Glutamatergic neuron (in vitro differentiated cells): Measurements from ENCODE around the gene TMEM132A. TPM values are rescaled to one million over a fixed set of nuclear protein-coding genes. Genes with fewer than 3 reads are reported as not detected.

Experiments
- DNase-seq: peaks from one replicate; pipeline ENCODE4 v3.0.0; 2022
- H3K27ac Mint-ChIP-seq: one replicate; pipeline ENCODE4 v1.8.0; 2020; ENCODE audit warnings: mild to moderate bottlenecking, mixed read lengths, inconsistent platforms; ENCODE audit not compliant: unreplicated experiment
- H3K27me3 Mint-ChIP-seq: one replicate; pipeline ENCODE4 v1.8.0; 2020; ENCODE audit warnings: mild to moderate bottlenecking, moderate library complexity, mixed read lengths, inconsistent platforms; ENCODE audit not compliant: unreplicated experiment
- H3K36me3 Mint-ChIP-seq: one replicate; pipeline ENCODE4 v1.8.0; 2020; ENCODE audit warnings: mild to moderate bottlenecking, mixed read lengths, inconsistent platforms; ENCODE audit not compliant: unreplicated experiment
- H3K4me1 Mint-ChIP-seq: one replicate; pipeline ENCODE4 v1.8.0; 2020; ENCODE audit warnings: mild to moderate bottlenecking, low read depth, mixed read lengths, inconsistent platforms; ENCODE audit not compliant: unreplicated experiment
- H3K4me3 Mint-ChIP-seq: one replicate; pipeline ENCODE4 v1.8.0; 2020; ENCODE audit warnings: mild to moderate bottlenecking, mixed read lengths, inconsistent platforms; ENCODE audit not compliant: unreplicated experiment
- H3K9me3 Mint-ChIP-seq: one replicate; pipeline ENCODE4 v1.8.0; 2020; ENCODE audit warnings: mild to moderate bottlenecking, moderate library complexity, mixed read lengths, inconsistent platforms; ENCODE audit not compliant: unreplicated experiment
- CTCF ChIP-seq: fragments of 200-600 bp; sonication (generic); IDR thresholded peaks from one replicate; pipeline ENCODE4 v1.5.0; 2021; ENCODE audit not compliant: partially characterized antibody, unreplicated experiment
- total RNA-seq: library from RNA; stranded (reverse); fragmentation: NEBNext Ultra II Directional; extraction: Animal tissue kit (Norgen Biotek cat#: 25700); gene quantifications from one replicate; pipeline ENCODE4 v1.2.1, GENCODE V29; 2021; ENCODE audit not compliant: unreplicated experiment

Gene TMEM132A
- total RNA-seq, 1 donor from 2014 or later = 664 TPM

GRCh38 chr11:60974726-60975125, 50.5 kb downstream of the TMEM132A start:
- no peak overlapping the region for H3K27ac Mint-ChIP-seq
- no peak for DNase-seq
- no peak overlapping the region for H3K4me3 Mint-ChIP-seq
- H3K4me1 Mint-ChIP-seq = peaks cover 2% of the 10 kb centered on the region
- peaks cover under 1% of the 10 kb centered on the region for H3K36me3 Mint-ChIP-seq
- no peak for TF ChIP-seq CTCF
- H3K9me3 Mint-ChIP-seq = no peaks in the 10 kb centered on the region
- H3K27me3 Mint-ChIP-seq = peaks cover 6% of the 10 kb centered on the region

GRCh38 chr11:60977224-60977623, 53.0 kb downstream of the TMEM132A start:
- no peak for DNase-seq
- Mint-ChIP-seq H3K27me3 (peaks cover 3% of the 10 kb centered on the region), H3K27ac (no peak overlapping the region), H3K36me3 (no peaks in the 10 kb centered on the region), H3K4me3 (no peak overlapping the region), H3K4me1 (peaks cover 2% of the 10 kb centered on the region), H3K9me3 (no peaks in the 10 kb centered on the region)
- no peak for TF ChIP-seq CTCF

DNA sequence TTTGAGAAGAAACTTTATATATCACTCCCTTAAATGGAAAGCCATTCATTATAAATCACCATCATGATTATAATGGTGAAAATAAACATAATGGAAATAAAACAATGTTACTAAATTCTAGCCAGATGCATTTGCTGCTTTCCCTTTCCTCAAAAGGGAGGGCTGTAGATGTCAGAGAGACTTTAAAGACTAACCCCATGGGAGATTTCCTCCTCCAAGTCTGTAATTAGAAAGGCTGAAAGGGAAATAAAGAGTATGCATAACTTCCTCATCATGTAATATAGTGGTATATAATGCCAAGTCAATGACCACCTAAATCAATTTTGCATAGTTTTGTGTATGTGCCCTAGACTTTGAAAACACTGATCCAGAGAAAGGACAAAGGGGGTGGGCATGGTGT, 53.6 kb downstream of the TMEM132A start:
- no peak for DNase-seq
- no peaks in the 10 kb centered on the region for H3K9me3 Mint-ChIP-seq
- H3K4me3 Mint-ChIP-seq = no peak overlapping the region
- peaks cover 3% of the 10 kb centered on the region for H3K27me3 Mint-ChIP-seq
- no peaks in the 10 kb centered on the region for H3K36me3 Mint-ChIP-seq
- H3K27ac Mint-ChIP-seq = no peak overlapping the region
- TF ChIP-seq CTCF = no peak
- H3K4me1 Mint-ChIP-seq = peaks cover 2% of the 10 kb centered on the region

- H3K27ac Mint-ChIP-seq = no peak overlapping the region
- H3K36me3 Mint-ChIP-seq = no peaks in the 10 kb centered on the region
- H3K9me3 Mint-ChIP-seq = no peaks in the 10 kb centered on the region
- no peak overlapping the region for H3K4me3 Mint-ChIP-seq
- TF ChIP-seq CTCF = no peak
- H3K4me1 Mint-ChIP-seq = peaks cover 2% of the 10 kb centered on the region
- peaks cover 3% of the 10 kb centered on the region for H3K27me3 Mint-ChIP-seq
- no peak for DNase-seq
Measured at GRCh38 chr11:60978546-60979380, 54.5 kb downstream of the TMEM132A start.

DNA sequence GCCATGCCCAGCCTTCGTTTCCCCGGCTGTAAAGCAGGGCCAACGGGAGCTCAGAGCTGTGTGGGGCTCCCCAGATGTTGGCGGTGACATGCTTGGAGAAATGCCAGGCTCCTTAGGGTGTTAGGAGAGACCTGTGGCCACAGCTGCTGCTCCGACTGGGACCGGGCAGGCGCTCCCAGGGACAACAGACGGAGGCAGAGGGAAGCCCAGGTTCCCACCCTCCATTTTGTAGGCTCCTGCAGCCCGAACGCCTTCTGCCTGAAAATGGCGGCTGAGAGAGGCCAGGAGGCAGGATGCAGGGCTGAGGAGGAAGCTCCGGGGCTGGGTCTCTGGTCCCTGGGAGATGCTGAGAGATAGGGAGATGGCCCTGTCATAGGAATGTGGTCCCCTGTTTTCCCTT, 57.3 kb downstream of the TMEM132A start:
- Mint-ChIP-seq H3K4me1 (peaks cover 2% of the 10 kb centered on the region), H3K27ac (no peak overlapping the region), H3K9me3 (no peaks in the 10 kb centered on the region), H3K36me3 (no peaks in the 10 kb centered on the region), H3K27me3 (peaks cover 2% of the 10 kb centered on the region), H3K4me3 (no peak overlapping the region)
- no peak for TF ChIP-seq CTCF
- DNase-seq = no peak
